A204.1 (cell line): Measurements from ENCODE around the gene LBH.

Source experiments
- FAIRE-seq: peaks from 2 replicates; lab custom pipeline; 2012; peaks lifted over from hg19 to GRCh38; lab: Jason Lieb, UNC

The LBH gene

GRCh38 chr2:30231212-30231995 lies at the start of gene LBH:
TSS of gene LBH (plus strand) at chr2:30231534. CDS start at chr2:30231739, 205 bp downstream.
- FAIRE-seq, result no peak

DNA sequence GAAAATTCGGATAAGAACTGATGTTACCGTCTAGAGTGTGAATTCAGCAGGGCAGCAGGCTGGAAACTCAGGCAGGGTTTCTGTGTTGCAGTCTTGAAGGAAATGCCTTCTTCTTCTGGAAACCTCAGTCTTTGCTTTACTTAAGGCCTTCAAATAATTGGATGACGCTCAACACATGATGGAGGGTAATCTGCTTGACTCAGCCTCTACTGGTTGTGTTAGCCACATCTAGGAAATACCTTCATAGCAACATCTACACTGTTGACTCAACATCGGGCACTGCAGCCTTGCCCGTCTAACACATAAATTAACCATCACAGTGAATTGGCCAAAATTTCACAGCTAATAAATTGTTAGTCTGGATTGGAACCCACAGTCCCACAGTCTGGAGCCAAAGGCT lies 47.3 kb upstream of the LBH start:
- no peak for FAIRE-seq

GRCh38 chr2:30185178-30185577 lies 46.2 kb upstream of the LBH start:
- no peak for FAIRE-seq

GRCh38 chr2:30188292-30188691 lies 43.0 kb upstream of the LBH start:
- FAIRE-seq, result no peak

GRCh38 chr2:30190637-30191036 lies 40.7 kb upstream of the LBH start:
- FAIRE-seq, result no peak

- FAIRE-seq, result no peak
Measured at GRCh38 chr2:30191107-30191506, 40.2 kb upstream of the LBH start.

- no peak for FAIRE-seq
Measured at GRCh38 chr2:30191819-30192271, 39.5 kb upstream of the LBH start.

GRCh38 chr2:30192314-30192713 lies 39.0 kb upstream of the LBH start:
- no peak for FAIRE-seq

- FAIRE-seq, result no peak
Measured at GRCh38 chr2:30193104-30193681, 38.1 kb upstream of the LBH start.

DNA sequence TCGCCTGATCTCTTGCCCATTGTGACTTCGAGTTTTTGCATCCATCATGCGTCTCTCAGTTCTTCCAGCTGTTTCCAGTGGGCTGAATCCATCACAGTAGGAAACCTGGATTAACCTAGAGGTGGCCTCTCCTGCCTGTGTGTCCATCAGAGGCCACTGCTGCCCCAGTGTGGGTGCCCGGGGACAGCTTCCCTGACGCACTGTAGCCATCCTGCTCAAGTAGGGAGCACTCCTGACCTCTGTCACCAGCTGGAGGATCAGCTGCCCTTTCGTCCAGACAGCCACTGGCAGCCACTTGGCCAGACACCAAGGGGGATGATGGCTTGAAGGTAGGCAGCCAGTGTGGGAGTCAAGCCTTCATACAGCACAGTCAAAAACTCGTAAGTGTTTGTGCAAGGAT lies 36.9 kb upstream of the LBH start:
- FAIRE-seq, result no peak

GRCh38 chr2:30195016-30195415 lies 36.3 kb upstream of the LBH start:
- FAIRE-seq, result no peak

DNA sequence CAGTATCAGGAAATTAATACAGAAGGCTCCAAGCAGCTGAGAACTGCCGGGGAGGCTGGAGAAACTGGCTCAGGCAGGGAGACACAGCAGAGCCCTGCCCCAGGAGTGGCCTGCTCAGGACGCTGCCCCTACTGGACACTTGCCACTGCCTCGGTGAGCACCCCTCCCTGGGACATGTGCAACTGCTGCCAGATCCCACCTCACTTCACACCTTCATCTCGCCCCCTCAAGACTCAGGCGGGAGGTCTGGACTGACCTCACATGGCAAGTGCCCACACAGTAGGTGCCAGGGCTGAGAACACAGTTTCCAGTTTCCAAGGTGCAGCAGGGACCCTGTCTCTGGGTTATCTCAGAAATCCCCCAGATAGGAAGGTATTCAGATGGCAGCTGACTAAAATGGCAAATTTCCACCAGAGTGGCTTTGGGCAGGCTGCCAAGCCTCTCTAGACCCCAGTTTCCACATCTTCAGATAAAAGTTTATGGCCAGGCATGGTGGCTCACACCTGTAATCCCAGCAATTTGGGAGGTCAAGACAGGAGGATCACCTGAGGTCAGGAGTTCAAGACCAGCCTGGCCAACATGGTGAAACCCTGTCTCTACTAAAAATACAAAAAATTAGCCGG lies 33.7 kb upstream of the LBH start:
- no peak for FAIRE-seq

- FAIRE-seq, result no peak
Measured at GRCh38 chr2:30201990-30202389, 29.3 kb upstream of the LBH start.

- FAIRE-seq, result no peak
Measured at GRCh38 chr2:30203156-30203555, 28.2 kb upstream of the LBH start.

- no peak for FAIRE-seq
Measured at GRCh38 chr2:30204281-30204680, 27.1 kb upstream of the LBH start.

DNA sequence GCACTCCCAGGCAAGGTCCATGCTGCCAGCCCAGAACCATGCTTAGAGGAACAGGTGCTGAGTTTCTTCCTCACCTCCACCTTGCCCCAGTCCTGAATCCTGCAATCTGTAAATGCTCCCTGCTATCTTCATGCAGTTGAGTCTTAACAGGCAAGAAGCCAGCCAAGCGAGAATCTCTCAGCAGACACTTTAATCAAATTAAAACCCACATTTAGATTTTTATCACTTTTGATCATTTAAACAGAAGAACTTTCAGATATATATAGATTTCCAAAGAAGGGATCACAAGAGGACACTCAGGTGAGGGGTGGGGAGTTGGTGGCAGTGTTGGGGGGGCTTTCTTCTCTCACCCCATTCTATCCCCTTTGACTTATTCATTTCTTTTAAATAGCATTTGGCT lies 25.9 kb upstream of the LBH start:
- no peak for FAIRE-seq

DNA sequence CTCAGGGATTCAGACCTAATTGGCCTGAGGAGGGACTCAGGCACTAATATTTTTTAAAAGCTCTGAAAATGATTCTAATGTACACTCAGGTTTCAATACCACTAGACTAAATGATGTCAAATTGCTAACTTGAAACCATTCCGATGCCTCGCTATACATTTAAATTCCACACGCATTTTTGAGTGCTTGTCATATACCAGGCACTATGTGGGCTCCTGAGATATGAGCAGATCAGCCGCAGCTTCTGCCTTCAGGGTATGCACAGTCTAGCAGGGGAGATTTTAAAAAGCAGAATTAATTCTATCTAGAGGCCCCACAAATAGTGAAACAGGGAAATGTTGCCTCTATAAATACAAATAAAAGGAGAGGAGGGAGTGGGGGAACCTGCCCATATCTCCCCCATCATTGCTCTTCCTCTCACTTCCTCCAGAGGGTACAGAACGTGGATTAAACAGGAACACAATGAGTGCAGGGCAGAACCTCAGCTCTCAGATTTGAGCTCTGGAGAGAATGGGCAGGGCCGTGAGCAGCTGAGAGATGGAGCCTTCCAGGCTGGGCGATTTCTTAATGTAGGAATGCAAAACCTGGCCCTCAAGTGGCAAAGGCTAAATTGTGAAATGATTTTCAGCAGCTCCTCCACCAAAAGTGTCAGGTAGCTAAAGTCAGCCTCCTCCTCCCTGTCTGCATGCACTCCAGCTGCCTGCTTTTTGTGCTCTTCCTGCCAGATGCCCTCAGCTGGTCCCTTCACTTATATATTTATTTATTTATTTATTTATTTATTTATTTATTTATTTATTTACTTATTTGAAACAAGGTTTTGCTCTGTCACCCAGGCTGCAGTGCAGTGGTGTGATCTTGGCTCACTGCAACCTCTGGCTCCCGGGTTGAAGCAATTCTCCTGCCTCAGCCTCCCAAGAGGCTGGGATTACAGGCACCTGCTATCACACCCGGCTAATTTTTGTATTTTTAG lies 24.6 kb upstream of the LBH start:
- FAIRE-seq, result no peak

DNA sequence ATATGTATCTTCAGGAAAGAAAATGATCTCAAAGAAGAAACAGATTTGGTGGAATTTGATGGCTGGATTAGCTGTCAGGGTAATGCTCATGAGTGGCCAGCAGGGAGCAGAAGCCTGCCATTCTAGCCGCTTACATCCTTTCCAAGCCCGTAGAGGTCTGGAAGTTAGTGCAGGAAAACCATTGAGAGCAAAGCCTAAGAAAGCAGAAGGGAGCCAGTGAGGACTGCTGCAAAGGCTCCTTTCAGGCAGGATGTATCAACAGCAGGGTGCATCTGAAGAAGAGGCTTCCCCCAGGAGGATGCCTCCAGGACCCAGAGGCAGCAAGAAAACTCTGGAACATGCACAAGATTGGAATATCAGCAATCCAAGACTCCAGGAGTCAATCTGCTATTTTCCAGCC lies 22.9 kb upstream of the LBH start:
- peak; percentile 90 for FAIRE-seq

DNA sequence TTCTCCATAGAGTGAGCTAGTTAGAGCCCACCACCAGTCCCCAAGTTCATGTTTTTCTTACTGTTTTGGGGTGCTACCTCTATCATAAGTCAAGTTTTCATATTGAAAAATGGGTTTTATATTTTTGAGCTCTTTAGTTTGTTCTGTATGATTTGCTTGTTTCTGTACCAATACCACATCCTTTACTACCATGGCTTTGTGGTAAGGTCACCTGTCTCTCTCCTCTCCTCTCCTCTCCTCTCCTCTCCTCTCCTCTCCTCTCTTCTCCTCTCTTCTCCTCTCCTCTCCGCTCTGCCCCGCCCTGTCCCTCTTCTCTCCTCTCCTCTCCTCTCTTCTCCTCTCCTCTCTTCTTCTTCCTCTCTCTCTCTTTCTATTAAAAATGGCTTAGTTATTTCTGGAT lies 22.1 kb upstream of the LBH start:
- FAIRE-seq, result no peak

GRCh38 chr2:30213326-30213725 lies 18.0 kb upstream of the LBH start:
- no peak for FAIRE-seq

GRCh38 chr2:30213907-30214463 lies 17.3 kb upstream of the LBH start:
- FAIRE-seq, result no peak

- FAIRE-seq, result no peak
Measured at GRCh38 chr2:30216157-30216556, 15.2 kb upstream of the LBH start.
